HepG2 (cell line): ENCODE measurements around the gene C14orf132. TPM values are rescaled to one million over a fixed set of nuclear protein-coding genes. Genes with fewer than 3 reads are reported as not detected.

Experiments
- ATAC-seq: fragments of 200-7000 bp; cut with Tn5 transposase; 3 replicates; pipeline ENCODE4 v1.9.1; 2020; ENCODE audit warnings: mild to moderate bottlenecking, moderate library complexity
- BruUV-seq: library from RNA; stranded (reverse); fragments of 400-500 nt; replicated peaks from 2 replicates; lab custom pipeline; 2021; lab: Mats Ljungman, UMichigan
- CTCF ChIA-PET: fragments of 300-600 bp; formaldehyde crosslinking; extraction: SDS; loops from one replicate; lab custom pipeline; 2021; ENCODE audit warnings: low total read pairs, inconsistent platforms, low intra/inter-chr PET ratio; lab: Yijun Ruan, JAX
- POLR2A ChIA-PET: fragments of 350-600 bp; sonication (Branson Sonifier 250); formaldehyde crosslinking; loops from one replicate; lab custom pipeline; 2020; ENCODE audit warnings: antibody characterized with exemption, inconsistent platforms; lab: Yijun Ruan, JAX
- DNase-seq: peaks from one replicate; pipeline ENCODE4 v3.0.0-alpha.2; 2015; ENCODE audit warnings: low spot score
- FAIRE-seq: peaks from 3 replicates; lab custom pipeline; 2011; peaks lifted over from hg19 to GRCh38; lab: Jason Lieb, UNC
- H2AFZ ChIP-seq: one replicate; pipeline ENCODE4 v1.6.1; 2011; ENCODE audit warnings: low read length, inconsistent platforms
- H3K27ac ChIP-seq: fragments of 300-600 bp; 3 replicates; pipeline ENCODE4 v1.8.0; 2011; ENCODE audit warnings: mixed run types, mild to moderate bottlenecking, mixed read lengths, low read length, inconsistent platforms; ENCODE audit not compliant: insufficient read depth; ENCODE audit errors: extremely low read length
- H3K27me3 ChIP-seq, 2 experiments: fragments of 200-600 bp in 1 of 2; 2 replicates in 1 of 2; 3 replicates in 1 of 2; pipeline versions ENCODE4 v1.6.0 to v1.8.0; 2011; ENCODE audit warnings: low read length in 2 of 2, mild to moderate bottlenecking in 2 of 2, moderate library complexity in 2 of 2, inconsistent platforms in 1 of 2; ENCODE audit not compliant: insufficient read depth in 2 of 2, control insufficient read depth in 1 of 2
- H3K36me3 ChIP-seq, 2 experiments: fragments of 200-600 bp in 1 of 2; replicated peaks in 1 of 2; 2 replicates in 1 of 2; 3 replicates in 1 of 2; pipeline versions ENCODE4 v1.5.1 to v1.8.0; 2011; ENCODE audit warnings: low read length in 2 of 2, inconsistent platforms in 1 of 2; ENCODE audit not compliant: insufficient read depth in 2 of 2, control insufficient read depth in 1 of 2
- H3K4me1 ChIP-seq: 2 replicates; pipeline ENCODE4 v1.5.1; 2012; ENCODE audit warnings: low read length, inconsistent platforms; ENCODE audit not compliant: insufficient read depth
- H3K4me2 ChIP-seq: 2 replicates; pipeline ENCODE4 v1.6.0; 2011; ENCODE audit warnings: low read depth, low read length, inconsistent platforms
- H3K4me3 ChIP-seq, 3 experiments: fragments of 200-600 bp in 1 of 3; sonication (generic), shearing (Covaris generic) in 1 of 3; replicated peaks in 1 of 3; 2 replicates each; pipeline ENCODE4 v1.5.1; 2011 to 2016; ENCODE audit warnings: low read length in 3 of 3, inconsistent platforms in 2 of 3, low read depth in 2 of 3, mild to moderate bottlenecking in 2 of 3, control low read depth in 1 of 3, mixed read lengths in 1 of 3; ENCODE audit not compliant: insufficient read depth in 1 of 3
- H3K79me2 ChIP-seq: one replicate; pipeline ENCODE4 v1.6.1; 2011; ENCODE audit warnings: low read length, inconsistent platforms; ENCODE audit not compliant: insufficient read depth
- H3K9ac ChIP-seq: 2 replicates; pipeline ENCODE4 v1.6.0; 2011; ENCODE audit warnings: mild to moderate bottlenecking, low read depth, low read length, inconsistent platforms; ENCODE audit not compliant: insufficient read depth
- H3K9me3 ChIP-seq: 2 replicates; pipeline ENCODE4 v1.5.1; 2012; ENCODE audit warnings: mild to moderate bottlenecking, low read length
- H4K20me1 ChIP-seq: 2 replicates; pipeline ENCODE4 v1.6.0; 2011; ENCODE audit warnings: inconsistent platforms, mild to moderate bottlenecking, low read length, moderate library complexity; ENCODE audit not compliant: insufficient read depth
- PITX1 ChIP-seq: sonication (generic); formaldehyde crosslinking; IDR thresholded peaks from 2 replicates; pipeline ENCODE4 v1.5.1; 2020; ENCODE audit warnings: mild to moderate bottlenecking, missing genetic modification reagents
- ZNF562 ChIP-seq: sonication (generic); formaldehyde crosslinking; IDR thresholded peaks from 2 replicates; pipeline ENCODE4 v1.8.0; 2022; ENCODE audit warnings: missing genetic modification reagents, borderline replicate concordance
- whole genome bisulfite sequencing: methylation state at CpG from one replicate; pipeline ENCODE4 v1.1.6; 2017; ENCODE audit warnings: low lambda C conversion rate; 5-methylcytosine and 5-hydroxymethylcytosine counted together
- in situ Hi-C: cut with HindIII; loops from 2 replicates; pipeline ENCODE4 v1.10.0; 2017; ENCODE audit warnings: low pct_unique_long_range_greater_than_20kb; ENCODE audit not compliant: extremely low pct_ligation_motif_present
- intact Hi-C: fragments of 100-400 bp; cut with micrococcal nuclease; formaldehyde crosslinking; loops from one replicate; pipeline ENCODE4 v1.10.0; 2022; ENCODE audit not compliant: unreplicated experiment
- polyA plus RNA-seq, 8 experiments: library from polyadenylated mRNA; depleted of rRNA in 3 of 8; stranded (reverse) in 7 of 8; unstranded in 1 of 8; fragments of >200 nt; fragmentation: Illumina TruSeq in 4 of 8; extraction: Trizol in 4 of 8; gene quantifications; 2 replicates each; pipeline versions ENCODE4 v1.2.1 to v1.2.3, GENCODE V29; 2011 to 2016; ENCODE audit warnings: low read depth in 4 of 8, missing spikeins in 1 of 8, mixed read lengths in 1 of 8; ENCODE audit not compliant: insufficient read depth in 1 of 8
- total RNA-seq, 5 experiments: library from RNA; depleted of rRNA; stranded (reverse); fragments of >200 nt; fragmentation: Illumina TruSeq; extraction: Trizol; gene quantifications; 2 replicates each; pipeline ENCODE4 v1.2.3, GENCODE V29; 2016; ENCODE audit warnings: low read depth in 1 of 5
- TF ChIP-seq, protein P1 (sequence below), 2 experiments: fragments of 450-650 bp in 1 of 2; sonication (generic) in 1 of 2; formaldehyde crosslinking in 1 of 2; IDR thresholded peaks; 2 replicates each; pipeline versions ENCODE4 v1.6.1 to v1.8.0; 2016 to 2022; ENCODE audit warnings: antibody characterized with exemption in 1 of 2, mild to moderate bottlenecking in 1 of 2, missing genetic modification reagents in 1 of 2

The C14orf132 gene
- total and polyA plus RNA-seq, 2 of the 13 experiments (the other 11 are each of a cell fraction or from before 2014, with no cell fraction given): 0.13 to 0.15 TPM

- peaks cover 19% of the 10 kb centered on the region for H3K4me1 ChIP-seq
- WGBS: 3% methylated on average over 2 of the region's 2 CpGs
- no peak overlapping the region for H3K4me3 ChIP-seq
- no peak for DNase-seq
- no TSS peak for BruUV-seq
- no peak overlapping the region for H3K9ac ChIP-seq
- TF ChIP-seq PITX1 (CRISPR knock-in tag): no peak
- TF ChIP-seq, protein P1, sequence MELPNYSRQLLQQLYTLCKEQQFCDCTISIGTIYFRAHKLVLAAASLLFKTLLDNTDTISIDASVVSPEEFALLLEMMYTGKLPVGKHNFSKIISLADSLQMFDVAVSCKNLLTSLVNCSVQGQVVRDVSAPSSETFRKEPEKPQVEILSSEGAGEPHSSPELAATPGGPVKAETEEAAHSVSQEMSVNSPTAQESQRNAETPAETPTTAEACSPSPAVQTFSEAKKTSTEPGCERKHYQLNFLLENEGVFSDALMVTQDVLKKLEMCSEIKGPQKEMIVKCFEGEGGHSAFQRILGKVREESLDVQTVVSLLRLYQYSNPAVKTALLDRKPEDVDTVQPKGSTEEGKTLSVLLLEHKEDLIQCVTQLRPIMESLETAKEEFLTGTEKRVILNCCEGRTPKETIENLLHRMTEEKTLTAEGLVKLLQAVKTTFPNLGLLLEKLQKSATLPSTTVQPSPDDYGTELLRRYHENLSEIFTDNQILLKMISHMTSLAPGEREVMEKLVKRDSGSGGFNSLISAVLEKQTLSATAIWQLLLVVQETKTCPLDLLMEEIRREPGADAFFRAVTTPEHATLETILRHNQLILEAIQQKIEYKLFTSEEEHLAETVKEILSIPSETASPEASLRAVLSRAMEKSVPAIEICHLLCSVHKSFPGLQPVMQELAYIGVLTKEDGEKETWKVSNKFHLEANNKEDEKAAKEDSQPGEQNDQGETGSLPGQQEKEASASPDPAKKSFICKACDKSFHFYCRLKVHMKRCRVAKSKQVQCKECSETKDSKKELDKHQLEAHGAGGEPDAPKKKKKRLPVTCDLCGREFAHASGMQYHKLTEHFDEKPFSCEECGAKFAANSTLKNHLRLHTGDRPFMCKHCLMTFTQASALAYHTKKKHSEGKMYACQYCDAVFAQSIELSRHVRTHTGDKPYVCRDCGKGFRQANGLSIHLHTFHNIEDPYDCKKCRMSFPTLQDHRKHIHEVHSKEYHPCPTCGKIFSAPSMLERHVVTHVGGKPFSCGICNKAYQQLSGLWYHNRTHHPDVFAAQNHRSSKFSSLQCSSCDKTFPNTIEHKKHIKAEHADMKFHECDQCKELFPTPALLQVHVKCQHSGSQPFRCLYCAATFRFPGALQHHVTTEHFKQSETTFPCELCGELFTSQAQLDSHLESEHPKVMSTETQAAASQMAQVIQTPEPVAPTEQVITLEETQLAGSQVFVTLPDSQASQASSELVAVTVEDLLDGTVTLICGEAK (IDR thresholded peaks at IDR 0.05): no peak
- TF ChIP-seq, protein P1 (CRISPR knock-in tag; IDR thresholded peaks at IDR 0.05): peak; percentile 71
- TF ChIP-seq ZNF562 (CRISPR knock-in tag): no peak
- TF ChIP-seq, all 625 proteins: peak for 1
- no peaks in the 10 kb centered on the region for H3K9me3 ChIP-seq
- H3K27me3 ChIP-seq: peaks cover 0 to 1% of the 10 kb centered on the region in 2 experiments; a peak in 1 of 5 replicates
- ATAC-seq: no peak
- no peak overlapping the region for H3K27ac ChIP-seq
- H3K79me2 ChIP-seq: no peaks in the 10 kb centered on the region
- H3K4me2 ChIP-seq: no peak overlapping the region
- CTCF ChIA-PET: interaction anchor here (1.4 kb wide), 1 partner anchor 173 kb away, joined by 4 read pairs; no protein-coding TSS in a partner anchor
- in situ Hi-C loops (no loop called here), intact Hi-C loops (no loop called here)
- H2AFZ ChIP-seq: no peak overlapping the region
- no peaks in the 10 kb centered on the region for H3K36me3 ChIP-seq
- POLR2A ChIA-PET: no interaction called here
- no peak for FAIRE-seq
- no peaks in the 10 kb centered on the region for H4K20me1 ChIP-seq
These were observed 63.9 kb downstream of the C14orf132 start for GRCh38 chr14:96103075-96103474.
